GM19372 (cell line): ENCODE measurements around the gene COL12A1.
"Not testable (repeated sequence)": the region's sequence is repeated elsewhere in the genome, so short reads cannot be mapped to it uniquely, and the experiment has no call there.

Source experiments
- ATAC-seq: cut with Tn5 transposase; IDR thresholded peaks from one replicate; pipeline ENCODE4 v1.9.1; 2021; ENCODE audit warnings: mild to moderate bottlenecking, low read depth, moderate library complexity; ENCODE audit not compliant: unreplicated experiment

The COL12A1 gene

DNA sequence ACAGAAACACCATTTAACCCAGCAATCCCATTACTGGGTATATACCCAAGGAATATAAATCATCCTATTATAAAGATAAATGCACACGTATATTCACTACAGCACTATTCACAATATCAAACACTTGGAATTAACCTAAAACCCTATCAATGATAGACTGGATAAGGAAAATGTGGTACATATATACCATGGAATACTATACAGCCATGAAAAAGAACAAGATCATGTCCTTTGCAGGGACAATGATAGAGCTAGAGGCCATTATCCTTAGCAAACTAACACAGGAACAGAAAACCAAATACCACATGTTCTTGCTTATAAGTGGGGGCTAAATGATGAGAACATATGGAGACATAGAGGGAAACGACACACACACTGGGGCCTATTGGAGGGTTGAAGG, 19.3 kb downstream of the COL12A1 start:
- not testable (repeated sequence) for ATAC-seq

DNA sequence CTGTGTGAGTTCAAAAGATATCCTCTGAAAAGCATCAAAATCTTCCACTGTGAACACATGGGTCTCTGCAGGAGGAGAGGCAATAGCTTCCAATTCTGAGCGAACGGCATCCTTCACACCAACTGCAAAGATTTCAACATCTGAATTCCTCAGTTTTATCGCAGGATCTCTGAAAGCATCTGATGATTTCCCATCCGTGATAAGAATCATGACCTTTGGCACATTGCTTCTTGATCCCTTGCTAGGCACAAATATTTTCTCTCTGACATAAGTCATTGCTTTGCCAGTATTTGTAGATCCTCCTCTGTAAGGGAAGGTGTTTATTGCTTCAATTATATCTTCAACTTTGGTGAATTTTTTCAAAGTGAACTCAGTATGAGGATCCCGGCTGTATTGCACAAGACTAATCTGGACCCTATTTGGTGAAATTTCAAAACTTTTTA, 22.7 kb downstream of the COL12A1 start:
- no peak for ATAC-seq

DNA sequence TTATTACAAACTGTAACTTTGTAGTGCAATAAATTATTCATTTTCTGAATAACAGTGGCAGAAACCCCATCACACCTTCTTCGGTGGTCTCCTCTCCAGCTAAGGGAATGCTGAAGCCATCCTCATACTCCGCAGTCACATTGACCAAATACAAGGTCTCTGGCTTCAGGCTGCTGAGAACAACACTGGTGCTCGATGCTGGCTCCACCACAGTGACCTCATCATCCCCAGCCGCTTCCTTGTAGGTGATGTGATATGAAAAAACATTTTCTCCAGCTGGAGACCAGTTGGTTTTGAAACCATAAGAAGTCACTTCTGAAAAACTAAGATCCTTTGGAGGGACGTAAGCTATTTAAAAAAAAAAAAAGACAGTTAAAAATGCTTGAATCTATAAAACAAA, 25.0 kb downstream of the COL12A1 start:
- no peak for ATAC-seq

GRCh38 chr6:75178757-75179156, 27.1 kb downstream of the COL12A1 start:
- ATAC-seq: no peak

- no peak for ATAC-seq
Observed at GRCh38 chr6:75176076-75176582, 29.7 kb downstream of the COL12A1 start.

- ATAC-seq: no peak
Observed at GRCh38 chr6:75171986-75172385, 33.9 kb downstream of the COL12A1 start.

DNA sequence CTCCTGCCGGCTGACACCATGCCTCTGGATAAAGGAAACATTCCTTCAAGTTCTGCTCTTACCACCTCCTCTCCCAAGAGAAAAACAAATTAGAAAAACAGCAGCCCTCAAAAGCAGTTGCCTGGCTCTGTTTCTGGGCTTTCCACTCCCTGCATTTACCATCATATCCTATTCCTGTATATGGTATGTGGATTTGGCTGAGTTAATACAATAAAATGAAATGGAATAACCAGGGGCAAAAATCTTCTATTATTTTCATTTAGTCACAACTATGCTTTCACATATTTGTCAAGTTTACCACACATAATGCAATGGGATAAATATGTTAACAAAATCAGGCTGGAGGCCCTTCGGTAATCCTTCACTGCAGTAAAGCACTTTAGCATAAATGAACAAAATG, 34.3 kb downstream of the COL12A1 start:
- no peak for ATAC-seq

DNA sequence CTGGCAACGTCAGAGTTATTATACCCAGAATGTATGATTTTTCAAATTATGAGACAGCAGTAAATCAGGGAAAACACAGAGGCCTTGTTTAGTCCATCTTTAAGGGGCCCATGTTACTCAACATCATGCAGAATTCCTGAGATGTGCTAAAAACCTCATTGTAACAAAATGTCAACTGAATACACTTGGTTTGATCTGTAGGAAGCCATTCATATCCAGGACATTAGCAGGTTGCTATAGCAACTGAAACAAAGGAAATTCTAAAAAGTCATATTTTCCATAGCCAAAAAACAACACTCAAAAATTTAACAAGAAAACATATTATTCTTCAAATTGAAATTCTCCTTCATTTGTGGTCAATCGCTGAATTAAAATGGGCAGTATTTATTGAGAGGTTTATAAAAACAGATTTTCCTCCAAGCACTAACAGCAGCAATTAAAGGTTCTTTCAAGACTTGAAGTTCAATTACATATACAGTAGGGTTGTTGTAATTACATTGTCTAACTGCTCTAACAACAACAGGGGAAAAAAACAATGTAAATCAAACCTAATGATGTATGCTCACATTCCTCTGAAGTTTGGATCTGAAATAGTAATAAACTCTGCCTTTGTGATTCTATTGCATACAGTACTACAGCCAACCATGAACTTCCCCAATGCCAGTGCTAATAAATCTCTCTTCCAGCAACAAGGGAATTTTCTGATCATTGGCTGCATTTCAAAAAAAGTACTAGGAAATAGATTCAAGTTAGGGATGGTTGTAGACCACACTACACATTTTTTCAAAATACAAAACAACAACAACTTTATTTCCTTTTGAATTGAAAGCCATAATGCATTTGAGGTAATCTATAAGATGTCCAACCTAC, 34.9 kb downstream of the COL12A1 start:
- no peak for ATAC-seq

- no peak for ATAC-seq
Observed at GRCh38 chr6:75169689-75170586, 35.9 kb downstream of the COL12A1 start.

DNA sequence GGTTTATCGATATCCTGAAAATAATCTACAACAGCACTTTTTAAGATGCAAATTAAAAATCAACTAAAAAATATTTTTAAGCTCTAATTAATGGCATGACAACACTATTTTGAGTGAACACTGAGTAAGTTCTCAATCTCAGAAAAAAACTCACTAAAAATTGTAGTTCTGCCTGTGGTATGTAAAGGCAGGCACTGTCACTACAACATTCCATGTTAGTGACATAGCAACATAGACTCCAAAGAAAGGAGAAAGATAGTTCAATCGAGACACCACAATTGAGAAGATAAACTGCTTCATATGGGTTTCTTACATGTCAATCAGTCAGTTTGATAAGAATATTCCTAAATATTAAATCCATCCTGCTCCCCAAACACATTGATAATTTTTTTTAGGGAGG, 38.0 kb downstream of the COL12A1 start:
- ATAC-seq: no peak

GRCh38 chr6:75167325-75167724, 38.5 kb downstream of the COL12A1 start:
- no peak for ATAC-seq

DNA sequence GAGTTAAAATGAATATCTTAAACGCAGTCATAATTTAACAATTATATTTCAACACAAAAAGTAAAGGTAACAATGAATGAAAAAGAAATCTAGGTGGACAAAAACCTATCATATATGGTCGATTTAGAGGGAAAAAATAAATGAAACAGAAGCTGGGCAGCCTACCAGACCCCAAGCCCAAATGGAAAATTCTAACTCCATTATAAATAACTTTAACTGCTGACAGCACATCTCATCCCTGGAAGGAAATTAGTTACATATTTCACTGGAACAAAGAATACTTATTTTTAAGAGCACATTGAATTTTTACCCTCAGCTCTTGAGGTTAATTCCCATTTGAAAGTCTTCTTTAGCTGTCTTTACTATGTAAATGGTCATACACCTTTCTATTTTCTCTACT, 39.1 kb downstream of the COL12A1 start:
- no peak for ATAC-seq

DNA sequence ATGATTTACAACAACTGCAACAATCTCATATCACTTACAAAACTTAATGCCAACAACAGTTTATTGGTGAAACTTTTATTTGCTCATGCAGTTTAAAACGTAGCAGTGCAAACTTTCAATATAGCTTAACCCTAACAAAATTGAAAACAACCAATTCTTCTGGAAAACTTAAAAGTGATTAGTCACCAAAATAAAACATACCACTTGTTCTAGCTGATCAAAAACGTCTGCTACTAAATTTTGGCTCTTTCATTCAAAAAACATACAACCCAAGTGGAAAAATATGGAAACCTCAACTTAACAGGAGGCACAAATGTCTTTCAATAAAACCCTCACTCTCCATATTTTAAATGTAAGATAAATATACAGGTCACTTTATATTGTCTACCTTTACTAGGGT, 39.6 kb downstream of the COL12A1 start:
- ATAC-seq: no peak

GRCh38 chr6:75158176-75158575, 47.7 kb downstream of the COL12A1 start:
- no peak for ATAC-seq

GRCh38 chr6:75157336-75157735, 48.5 kb downstream of the COL12A1 start:
- no peak for ATAC-seq

- no peak for ATAC-seq
Observed at GRCh38 chr6:75156186-75156878, 49.5 kb downstream of the COL12A1 start.

DNA sequence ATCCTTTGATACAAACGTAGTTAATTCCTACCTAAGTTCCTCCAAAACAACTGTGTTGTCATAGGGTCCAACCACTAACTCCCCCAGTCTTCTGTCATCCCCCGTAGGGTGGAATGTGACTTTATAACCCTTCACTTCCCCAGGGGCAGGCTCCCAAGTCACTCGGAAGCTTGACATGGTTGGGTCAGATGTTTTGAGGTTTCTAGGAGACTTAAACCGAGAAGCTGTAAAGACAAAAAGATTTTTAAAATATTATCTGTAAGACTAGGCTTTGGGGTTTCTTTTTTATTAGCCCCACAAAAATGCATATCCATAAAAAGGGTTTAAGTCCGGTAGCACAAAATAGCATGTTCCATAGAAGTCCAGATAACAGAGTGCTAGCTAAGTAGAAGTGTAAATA, 50.2 kb downstream of the COL12A1 start:
- no peak for ATAC-seq

GRCh38 chr6:75154973-75155372, 50.9 kb downstream of the COL12A1 start:
- no peak for ATAC-seq

DNA sequence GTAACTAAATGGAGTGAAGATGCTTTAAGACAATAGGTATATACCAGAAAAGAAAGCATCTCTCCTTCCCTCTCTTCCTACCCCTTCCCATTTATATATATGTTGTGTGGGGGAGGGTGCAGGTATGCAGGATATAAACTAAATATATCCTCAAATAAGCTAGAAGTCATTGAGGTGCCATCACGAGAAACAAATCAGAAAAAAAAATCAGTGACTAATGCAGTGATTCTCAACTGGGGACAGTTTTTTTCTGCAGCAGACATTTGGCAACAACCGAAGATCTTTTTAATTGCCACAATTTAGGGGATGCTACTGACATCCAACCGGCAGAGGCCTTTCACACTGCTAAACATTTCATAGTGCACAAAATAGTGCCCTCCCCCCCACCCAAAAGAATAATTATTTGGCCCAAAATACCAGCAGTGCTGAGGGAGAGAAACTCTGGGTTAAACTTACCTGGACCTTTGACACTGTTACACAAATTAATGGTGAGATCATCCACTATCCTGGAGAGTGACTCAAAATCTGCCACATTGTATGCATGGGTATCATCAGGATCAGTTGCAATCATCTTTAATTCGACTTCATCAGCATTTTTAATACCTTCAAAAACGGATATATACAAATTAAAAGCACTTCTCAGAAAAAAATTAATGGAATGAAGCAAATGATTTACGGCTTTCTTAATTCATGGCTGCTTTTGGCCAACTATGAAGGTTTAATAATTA, 55.0 kb downstream of the COL12A1 start:
- no peak for ATAC-seq

DNA sequence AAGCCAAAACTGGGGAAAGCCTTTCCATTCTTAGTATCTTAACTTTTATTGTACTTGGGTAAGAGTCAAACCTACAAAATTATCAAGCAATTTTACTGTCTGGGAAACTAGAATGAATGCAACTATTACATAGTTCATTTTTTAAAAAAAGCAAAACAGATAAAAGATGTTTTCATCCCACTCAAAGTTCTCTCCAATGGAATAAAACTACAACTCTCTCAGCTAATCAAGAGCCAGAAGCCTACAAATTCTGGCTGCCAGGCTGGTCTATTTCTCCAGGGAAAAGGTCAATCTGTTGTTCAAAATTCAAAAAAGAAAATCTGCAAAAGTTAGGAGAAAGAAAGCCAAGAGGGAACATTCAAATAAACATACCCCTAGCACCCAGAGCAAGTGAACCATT, 56.2 kb downstream of the COL12A1 start:
- no peak for ATAC-seq
